Measurements from ENCODE around the gene C2orf92. TPM values are rescaled to one million over a fixed set of nuclear protein-coding genes. Genes with fewer than 3 reads are reported as not detected.
"Not testable (repeated sequence)": the region's sequence is repeated elsewhere in the genome, so short reads cannot be mapped to it uniquely, and the experiment has no call there.

C2orf92 gene
- total RNA-seq, 1 donor from 2014 or later, result 20.0 TPM

DNA sequence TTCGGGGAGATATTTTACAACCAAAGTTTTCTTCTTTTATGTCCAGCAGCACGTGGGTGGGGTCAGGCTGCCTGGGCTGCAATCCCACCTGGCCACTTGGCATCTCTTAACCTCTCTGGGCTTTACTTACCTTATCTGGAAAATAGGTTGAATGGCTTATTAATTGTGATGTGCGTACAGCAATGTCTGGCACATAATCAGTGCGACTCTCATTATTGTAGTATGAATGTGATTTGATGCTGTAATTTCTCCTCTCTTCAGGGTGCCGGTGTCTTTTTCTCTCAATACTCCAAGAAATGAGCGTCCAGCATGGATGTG lies 41.8 kb downstream of the C2orf92 start:
- Mint-ChIP-seq H3K27me3 (ENCODE audit: low read depth) (no peaks in the 10 kb centered on the region), H3K4me3 (no peak overlapping the region), H3K27ac (no peak overlapping the region), H3K9me3 (no peaks in the 10 kb centered on the region), H3K4me1 (peaks cover 36% of the 10 kb centered on the region), H3K36me3 (no peaks in the 10 kb centered on the region)
- DNase-seq (ENCODE audit: low spot score in 2 of 2, unreplicated experiment in 2 of 2), result no peak
- TF ChIP-seq, protein P1, sequence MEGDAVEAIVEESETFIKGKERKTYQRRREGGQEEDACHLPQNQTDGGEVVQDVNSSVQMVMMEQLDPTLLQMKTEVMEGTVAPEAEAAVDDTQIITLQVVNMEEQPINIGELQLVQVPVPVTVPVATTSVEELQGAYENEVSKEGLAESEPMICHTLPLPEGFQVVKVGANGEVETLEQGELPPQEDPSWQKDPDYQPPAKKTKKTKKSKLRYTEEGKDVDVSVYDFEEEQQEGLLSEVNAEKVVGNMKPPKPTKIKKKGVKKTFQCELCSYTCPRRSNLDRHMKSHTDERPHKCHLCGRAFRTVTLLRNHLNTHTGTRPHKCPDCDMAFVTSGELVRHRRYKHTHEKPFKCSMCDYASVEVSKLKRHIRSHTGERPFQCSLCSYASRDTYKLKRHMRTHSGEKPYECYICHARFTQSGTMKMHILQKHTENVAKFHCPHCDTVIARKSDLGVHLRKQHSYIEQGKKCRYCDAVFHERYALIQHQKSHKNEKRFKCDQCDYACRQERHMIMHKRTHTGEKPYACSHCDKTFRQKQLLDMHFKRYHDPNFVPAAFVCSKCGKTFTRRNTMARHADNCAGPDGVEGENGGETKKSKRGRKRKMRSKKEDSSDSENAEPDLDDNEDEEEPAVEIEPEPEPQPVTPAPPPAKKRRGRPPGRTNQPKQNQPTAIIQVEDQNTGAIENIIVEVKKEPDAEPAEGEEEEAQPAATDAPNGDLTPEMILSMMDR (IDR thresholded peaks at IDR 0.05; ENCODE audit: unreplicated experiment), result no peak

DNA sequence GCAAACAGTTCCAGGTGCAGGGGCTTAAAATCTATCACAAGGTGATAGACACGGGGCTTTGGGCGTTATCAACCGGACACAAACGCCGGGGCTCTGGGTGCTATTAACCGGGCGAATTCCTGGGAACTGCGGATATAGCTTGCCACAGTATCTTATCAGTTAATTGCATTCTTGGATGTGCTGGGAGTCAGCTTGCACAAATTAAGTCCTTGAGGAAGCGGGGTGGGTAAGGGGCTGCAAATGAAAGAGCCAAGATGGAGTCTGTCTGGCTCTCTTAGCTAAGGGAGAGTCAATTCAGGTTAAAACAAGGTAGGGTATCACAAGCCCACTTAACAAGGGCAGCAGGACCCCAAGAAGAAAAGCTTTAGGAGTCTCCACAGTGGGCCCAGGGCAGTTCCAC lies 42.7 kb downstream of the C2orf92 start:
- not testable (repeated sequence) for DNase-seq (ENCODE audit: low spot score in 2 of 2, unreplicated experiment in 2 of 2); H3K9me3 Mint-ChIP-seq; H3K4me3 Mint-ChIP-seq; H3K27me3 Mint-ChIP-seq (ENCODE audit: low read depth); H3K36me3 Mint-ChIP-seq
- Mint-ChIP-seq H3K27ac (peak overlapping the region; percentile 18), H3K4me1 (peaks cover 36% of the 10 kb centered on the region)

DNA sequence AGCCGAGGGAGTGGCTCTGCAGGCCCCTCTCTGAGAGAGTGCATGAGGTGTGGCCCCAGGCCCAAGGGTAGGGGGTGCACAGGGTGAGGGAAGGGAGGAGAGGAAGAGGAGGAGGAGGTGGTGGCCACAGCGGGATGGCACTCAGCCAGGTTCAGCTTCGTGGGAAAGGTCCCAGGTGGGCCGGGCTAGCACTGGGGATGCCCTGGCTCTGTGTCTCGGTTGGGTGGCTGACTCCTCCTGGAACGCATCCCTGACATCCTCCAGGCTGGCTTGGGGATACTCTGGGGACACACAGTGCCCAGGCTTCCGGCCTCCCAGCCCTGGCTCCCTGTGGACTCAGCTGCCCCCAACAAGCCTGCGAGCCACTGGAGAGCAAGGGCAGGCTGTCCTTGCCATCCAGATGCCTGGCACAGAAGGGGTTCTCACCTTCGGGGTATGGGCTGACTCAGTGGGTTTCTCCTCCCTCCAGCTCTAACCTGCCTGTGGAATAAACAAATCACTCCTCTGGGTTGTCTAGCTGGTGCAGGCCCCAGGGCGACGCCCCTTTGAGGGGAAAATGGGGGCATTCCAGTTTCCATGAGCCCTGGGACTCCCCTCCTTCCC lies 43.3 kb downstream of the C2orf92 start:
- no peak for DNase-seq (ENCODE audit: low spot score in 2 of 2, unreplicated experiment in 2 of 2)
- Mint-ChIP-seq H3K27me3 (ENCODE audit: low read depth) (no peaks in the 10 kb centered on the region), H3K27ac (peak overlapping the region; percentile 74), H3K4me1 (peaks cover 36% of the 10 kb centered on the region), H3K9me3 (no peaks in the 10 kb centered on the region), H3K36me3 (no peaks in the 10 kb centered on the region), H3K4me3 (no peak overlapping the region)
- TF ChIP-seq, protein P1 (IDR thresholded peaks at IDR 0.05; ENCODE audit: unreplicated experiment), result no peak

DNA sequence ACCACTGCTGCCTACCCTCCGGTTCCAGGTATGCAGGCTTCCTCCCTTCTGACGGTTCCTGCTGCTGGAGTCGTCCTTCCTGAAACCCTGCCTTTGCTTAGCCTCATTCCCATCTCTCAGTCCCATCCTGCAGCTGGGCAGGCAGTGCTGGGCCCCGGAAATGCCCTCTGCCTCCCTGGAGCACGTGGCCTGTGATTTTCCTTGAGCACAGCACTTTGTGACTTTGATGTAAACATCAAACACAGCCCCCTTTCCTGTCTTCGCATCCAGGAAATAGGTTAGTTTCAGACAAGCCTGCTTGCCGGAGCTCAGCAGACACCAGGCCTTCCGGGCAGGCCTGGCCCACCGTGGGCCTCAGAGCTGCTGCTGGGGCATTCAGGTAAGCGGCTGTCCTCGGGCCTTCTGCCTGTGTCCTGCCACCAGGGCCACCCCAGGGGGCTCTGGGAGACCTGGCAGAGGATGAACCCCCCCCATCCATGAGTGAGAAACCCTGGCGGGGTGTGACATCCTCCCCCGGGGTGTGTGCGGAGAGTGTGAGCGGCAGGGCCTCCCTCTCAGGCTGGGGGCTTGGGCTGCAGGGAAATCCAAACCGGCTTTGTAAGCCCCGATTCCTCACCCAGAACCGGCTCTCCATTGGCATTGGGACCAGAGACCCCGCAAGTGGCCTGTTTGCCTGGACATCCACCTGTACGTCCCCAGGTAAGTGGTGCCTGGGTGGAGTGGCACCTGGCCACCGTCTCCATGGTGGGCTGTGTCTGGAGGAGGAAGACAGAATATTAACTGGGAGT lies 44.0 kb downstream of the C2orf92 start, which contains the start of gene ZAP70:
ZAP70 (plus strand) TSS at position 281 of the 788 bp plus-strand sequence. CDS start 10,461 bp downstream, outside the sequence.
- no peaks in the 10 kb centered on the region for H3K9me3 Mint-ChIP-seq
- peak within 1 kb of the TSS; percentile 74 for H3K27ac Mint-ChIP-seq
- H3K4me1 Mint-ChIP-seq, result peaks cover 36% of the 10 kb centered on the region

DNA sequence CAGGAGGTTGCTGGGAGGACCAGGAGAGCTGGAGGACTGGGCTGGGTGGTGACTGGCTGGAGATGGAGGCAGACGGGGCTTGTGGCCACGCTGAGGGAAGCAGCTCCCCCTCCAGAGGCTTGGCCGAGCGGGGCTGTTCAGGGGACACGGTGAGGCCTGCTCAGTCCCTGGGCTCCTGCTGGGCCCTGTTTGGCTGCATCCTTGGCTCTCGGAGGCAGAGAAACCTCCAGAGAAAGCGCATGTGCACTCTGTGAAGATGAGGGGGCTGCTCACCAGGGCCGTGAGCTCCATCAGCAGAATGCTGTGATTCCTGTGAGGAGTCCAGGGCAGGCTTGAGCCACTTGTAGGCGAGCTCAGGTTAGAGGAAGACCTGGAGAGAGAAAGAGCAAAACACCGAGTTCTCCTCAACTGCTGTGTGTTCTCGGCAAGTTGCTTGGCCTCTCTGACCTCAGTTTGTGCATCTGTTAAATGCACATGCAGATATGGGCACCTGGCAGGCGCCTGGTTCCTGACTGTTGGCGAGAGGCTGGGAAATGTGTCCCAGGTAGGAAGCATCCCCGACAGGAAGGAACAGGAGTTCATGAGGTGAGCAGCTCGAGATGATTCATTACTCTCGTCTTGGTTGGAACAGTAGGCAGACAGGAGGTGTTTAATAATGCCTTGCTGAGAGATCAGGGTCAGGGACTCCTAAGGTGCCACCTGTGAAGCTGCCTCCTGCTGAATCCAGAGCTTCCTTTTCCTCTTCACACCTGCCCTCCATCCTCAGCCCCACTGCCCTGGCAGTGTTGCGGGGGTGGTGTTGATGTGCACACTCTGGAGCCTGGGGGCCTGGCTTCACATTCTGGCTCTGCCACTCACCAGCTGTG lies 44.8 kb downstream of the C2orf92 start:
- no peak for DNase-seq (ENCODE audit: low spot score in 2 of 2, unreplicated experiment in 2 of 2)
- H3K27ac Mint-ChIP-seq, result no peak overlapping the region
- peaks cover 36% of the 10 kb centered on the region for H3K4me1 Mint-ChIP-seq
- TF ChIP-seq, protein P1 (IDR thresholded peaks at IDR 0.05; ENCODE audit: unreplicated experiment), result no peak
- H3K9me3 Mint-ChIP-seq, result no peaks in the 10 kb centered on the region
- H3K36me3 Mint-ChIP-seq, result no peaks in the 10 kb centered on the region
- no peak overlapping the region for H3K4me3 Mint-ChIP-seq
- no peaks in the 10 kb centered on the region for H3K27me3 Mint-ChIP-seq (ENCODE audit: low read depth)

More for the DNA sequence above, 44.0 kb downstream of the C2orf92 start, which contains the start of gene ZAP70:
- TF ChIP-seq, protein P1 (IDR thresholded peaks at IDR 0.05; ENCODE audit: unreplicated experiment), result no peak
- no peak for DNase-seq (ENCODE audit: low spot score in 2 of 2, unreplicated experiment in 2 of 2)
- no peak within 1 kb of the TSS for H3K4me3 Mint-ChIP-seq
- H3K36me3 Mint-ChIP-seq, result no peaks in the 10 kb centered on the region
- H3K27me3 Mint-ChIP-seq (ENCODE audit: low read depth), result no peaks in the 10 kb centered on the region
